NOMO-1 (cell line): ENCODE data around the gene OBSCN.
"Not testable (repeated sequence)": the region's sequence is repeated elsewhere in the genome, so short reads cannot be mapped to it uniquely, and the experiment has no call there.

Experiments
- DNase-seq, 2 experiments: peaks; one replicate each; lab custom pipeline; 2025; ENCODE audit not compliant: unreplicated experiment in 2 of 2; lab: John Stamatoyannopoulos, UW

Gene OBSCN

DNA sequence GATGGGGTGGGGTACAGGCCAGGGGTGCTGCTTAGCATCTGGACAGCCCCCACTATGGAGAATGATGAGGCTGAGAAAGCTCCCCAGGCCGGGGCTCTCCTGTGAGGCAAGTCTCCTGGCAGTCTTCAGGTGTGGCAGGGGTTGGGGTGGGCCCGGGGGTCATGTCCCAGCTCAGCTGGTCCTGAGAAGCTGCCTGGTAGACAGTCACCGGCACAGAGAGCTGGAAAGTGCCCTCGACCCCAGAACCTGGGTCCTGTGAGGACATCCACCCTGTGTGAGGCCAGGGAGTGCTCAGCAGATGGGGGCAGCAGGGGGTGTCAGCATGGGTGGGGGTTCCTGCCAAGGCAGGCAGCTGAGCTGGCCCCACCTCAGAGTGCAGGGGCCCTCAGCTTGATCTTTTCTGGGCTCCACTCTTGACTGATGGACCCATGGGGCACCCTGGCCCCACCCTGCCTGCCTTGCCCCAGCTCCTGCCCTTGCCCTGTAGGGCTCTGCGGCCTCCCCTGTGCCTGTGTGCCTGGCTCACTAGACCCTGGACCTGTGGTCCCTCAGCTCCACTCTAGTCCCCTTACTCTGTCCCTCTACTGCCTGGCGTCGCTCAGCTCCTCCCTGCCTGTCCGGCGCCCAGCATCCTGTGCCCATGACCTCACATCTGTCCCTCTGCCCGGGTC, 36.5 kb upstream of the OBSCN start:
- DNase-seq = no peak

DNA sequence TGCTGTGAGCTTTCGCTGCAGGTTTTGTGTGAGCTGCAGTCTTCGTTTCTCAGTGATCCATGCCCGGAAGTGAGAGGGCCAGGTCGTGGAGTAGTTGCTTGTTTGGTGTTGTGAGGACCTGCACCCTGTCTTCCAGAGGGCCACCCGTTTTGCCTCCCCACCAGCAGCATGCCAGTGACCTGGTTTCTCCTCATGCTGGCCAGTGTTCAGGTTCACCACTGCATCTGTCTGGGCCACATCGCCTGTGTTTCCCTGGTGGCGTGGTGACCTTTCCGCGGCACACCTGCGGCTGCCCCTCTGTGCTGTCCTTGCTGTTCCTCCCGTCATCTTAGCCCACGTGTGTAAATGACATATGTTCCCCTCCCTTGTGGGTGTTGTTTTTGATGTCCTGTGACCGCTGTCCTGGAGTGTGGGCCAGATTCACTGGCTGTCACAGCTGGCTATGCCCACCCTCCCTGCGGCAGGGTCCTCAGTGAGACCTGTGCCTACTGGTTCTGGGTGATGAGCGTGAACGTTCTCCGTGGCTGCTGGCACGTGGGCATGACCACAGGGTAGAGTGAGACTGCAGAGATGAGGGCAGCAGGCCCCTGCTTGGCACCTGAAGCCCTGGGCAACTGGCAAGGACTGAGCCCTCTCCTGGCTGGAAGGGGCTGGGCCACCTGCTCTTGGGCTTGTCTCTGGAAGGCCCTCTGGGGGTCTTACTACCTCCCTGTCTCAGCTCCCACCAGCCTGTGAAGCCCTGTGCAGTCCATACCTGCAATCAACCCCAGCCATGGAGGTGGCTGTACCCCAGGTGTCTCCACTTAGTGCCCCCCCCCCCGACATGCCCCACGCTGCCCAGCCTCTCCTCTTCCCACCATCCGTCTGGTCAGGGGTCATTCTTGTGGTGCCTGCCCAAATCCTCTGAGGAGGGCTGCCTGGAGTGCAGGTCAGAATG, 35.0 kb upstream of the OBSCN start:
- DNase-seq = no peak

DNA sequence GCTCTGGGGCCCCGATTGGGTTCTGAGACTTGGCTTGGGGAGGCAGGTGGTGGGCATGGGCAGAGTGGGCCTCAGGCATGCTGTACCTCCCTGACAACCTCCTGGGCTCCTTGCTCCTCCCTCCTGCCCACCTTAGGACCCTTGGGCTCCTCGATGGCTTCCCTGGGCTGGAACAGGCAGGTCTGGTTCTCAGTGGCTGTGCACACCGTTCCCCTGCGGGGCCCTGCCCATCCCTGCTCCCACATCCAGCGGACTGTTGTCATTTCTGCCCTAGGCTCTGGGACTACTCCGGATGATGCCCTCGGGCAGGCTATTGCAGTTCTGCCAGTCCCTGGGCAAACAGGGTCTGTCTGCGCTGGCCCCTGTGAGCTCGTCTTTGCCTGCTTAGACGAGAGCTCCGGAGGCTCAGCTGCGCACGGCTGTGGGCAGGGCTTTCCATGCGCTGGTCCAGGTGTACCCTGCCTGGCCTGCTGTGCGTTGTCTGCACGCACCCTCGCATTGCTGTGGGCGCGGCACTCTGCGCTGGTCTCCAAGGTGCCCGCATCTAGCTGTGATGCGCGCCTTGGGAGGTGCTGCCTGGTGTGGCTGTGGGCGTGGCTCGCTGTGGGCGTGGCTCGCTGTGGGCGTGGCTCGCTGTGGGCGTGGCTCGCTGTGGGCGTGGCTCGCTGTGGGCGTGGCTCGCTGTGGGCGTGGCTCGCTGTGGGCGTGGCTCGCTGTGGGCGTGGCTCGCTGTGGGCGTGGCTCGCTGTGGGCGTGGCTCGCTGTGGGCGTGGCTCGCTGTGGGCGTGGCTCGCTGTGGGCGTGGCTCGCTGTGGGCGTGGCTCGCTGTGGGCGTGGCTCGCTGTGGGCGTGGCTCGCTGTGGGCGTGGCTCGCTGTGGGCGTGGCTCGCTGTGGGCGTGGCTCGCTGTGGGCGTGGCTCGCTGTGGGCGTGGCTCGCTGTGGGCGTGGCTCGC, 34.0 kb upstream of the OBSCN start:
- not testable (repeated sequence) for DNase-seq

DNA sequence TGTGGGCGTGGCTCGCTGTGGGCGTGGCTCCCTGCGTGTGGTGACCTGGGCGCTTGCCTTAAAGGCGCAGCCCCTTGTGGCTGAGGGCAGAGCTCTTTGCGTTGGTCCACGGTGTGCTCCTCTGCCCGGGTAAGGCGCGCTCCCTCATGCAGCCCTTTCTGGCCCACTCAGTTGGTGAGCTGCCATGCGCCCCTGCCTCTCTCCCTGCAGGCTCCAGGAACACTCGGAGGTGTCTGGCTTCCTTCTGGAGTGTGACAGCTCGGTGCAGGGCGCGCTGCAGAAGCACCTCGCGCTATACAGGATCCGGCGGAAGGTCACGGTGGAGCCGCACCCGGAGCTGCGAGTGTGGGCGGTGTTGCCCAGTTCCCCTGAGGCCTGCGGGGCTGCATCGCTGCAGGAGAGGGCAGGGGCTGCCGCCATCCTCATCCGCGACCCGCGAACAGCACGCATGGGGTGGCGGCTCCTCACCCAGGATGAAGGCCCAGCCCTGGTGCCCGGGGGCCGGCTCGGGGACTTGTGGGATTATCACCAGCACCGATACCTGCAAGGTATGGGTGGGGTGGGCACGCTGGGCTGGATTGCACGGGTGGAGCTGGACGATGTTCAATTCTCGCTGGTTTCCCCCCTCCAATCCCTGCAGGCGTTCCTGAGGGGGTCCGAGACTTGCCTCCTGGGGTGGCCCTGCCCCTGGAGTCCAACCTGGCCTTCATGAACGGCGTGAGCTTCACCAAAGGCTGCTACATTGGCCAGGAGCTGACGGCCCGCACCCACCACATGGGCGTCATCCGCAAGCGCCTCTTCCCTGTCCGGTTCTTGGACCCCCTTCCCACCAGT, 33.1 kb upstream of the OBSCN start:
- DNase-seq = no peak

DNA sequence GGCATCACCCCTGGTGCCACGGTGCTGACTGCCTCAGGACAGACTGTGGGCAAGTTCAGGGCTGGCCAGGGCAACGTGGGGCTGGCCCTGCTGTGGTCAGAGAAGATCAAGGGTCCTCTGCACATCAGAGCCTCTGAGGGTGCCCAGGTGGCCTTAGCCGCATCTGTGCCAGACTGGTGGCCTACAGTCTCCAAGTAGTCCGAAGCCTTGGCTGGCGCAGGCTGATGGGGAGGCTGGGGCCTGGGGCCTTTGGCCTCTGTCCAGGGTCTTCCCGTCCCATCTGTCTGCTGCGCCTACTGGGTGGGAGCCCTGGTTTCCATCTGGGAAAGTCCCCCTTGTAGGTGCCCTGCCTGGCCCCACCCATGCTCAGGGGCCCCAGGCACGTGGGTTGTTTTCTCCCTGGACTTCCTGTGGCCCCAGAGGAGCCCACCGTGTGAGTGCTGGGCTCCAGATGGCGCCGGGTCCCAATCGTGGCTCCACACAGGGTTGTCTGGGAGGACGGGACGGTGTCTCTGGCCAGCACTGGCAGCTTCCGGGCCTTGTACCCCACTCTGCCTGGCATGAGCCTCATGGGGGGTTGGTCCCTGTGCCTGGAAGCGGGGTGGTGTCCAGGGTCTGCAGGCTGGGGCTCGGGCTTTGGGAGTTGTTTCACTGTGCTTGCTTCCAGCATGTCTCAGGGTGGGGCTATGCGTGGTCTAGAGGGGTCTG, 32.4 kb upstream of the OBSCN start:
- no peak for DNase-seq

DNA sequence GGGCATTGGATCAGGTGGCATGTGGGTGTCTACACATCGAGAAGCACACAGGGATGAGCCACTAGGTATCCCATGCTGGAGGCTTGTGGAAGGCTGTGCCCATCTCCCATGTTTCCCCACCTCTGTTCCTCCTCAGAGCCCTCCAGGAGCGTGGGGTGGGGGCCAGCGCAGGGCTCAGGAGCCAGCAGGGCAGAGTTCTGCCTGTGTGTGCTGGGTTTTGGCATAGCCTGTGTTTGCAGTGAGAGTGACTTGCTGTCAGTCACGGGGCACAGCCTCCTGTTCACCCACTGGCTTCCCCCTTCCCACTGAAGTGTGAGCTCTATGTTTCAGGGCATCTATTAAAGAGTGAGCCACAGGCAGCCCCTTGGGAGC, 31.8 kb upstream of the OBSCN start:
- DNase-seq = no peak

DNA sequence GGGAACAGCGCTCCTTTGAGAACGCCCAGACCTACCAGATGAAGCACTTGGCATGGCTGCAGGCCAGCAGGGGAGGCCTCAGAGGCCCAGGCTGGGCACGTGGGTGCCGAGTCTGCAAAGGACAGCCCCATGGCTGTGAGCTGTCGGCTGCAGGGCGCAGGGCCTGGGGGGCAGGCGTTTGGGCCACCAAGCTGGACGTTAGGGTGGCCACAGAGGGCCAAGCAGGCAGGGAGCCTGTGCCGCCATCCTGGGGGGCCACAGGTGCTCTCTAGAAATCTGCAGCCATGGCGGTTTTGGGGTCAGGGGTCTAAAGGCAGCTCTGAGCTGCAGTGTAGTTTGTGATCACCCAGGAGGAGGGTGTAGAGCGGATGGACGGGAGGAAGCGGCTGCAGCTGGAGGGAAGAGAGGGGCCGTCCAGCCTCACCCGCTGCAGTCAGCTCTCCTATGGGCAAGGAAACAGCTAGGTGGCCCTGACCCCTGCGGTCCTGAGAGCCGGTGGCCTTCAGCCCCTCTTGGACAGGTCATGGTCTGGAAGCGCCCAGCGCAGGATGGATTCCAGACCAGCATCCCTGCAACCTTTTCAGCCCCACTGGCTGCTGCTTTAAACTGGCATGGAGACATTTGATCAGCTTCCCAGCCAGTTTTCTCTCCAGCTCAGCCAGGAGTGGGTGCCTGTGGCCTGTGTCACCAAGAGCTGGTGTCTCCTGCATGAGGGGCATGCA, 31.2 kb upstream of the OBSCN start:
- DNase-seq = no peak

DNA sequence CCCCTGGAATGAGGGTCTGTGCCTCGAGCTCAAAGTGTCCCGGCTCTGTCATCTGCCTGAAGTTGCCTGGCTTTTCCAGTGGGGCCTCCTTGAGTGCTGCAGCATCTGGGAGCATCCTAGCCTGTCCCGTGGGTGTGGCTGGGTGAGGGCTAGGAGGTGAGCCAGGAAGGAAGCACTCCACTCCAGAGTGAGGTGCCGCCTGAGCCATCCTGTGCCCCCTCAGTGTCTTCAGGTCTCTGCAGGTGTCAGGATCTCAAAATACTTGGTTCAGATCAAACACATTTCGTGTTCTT, 30.7 kb upstream of the OBSCN start:
- DNase-seq = no peak

DNA sequence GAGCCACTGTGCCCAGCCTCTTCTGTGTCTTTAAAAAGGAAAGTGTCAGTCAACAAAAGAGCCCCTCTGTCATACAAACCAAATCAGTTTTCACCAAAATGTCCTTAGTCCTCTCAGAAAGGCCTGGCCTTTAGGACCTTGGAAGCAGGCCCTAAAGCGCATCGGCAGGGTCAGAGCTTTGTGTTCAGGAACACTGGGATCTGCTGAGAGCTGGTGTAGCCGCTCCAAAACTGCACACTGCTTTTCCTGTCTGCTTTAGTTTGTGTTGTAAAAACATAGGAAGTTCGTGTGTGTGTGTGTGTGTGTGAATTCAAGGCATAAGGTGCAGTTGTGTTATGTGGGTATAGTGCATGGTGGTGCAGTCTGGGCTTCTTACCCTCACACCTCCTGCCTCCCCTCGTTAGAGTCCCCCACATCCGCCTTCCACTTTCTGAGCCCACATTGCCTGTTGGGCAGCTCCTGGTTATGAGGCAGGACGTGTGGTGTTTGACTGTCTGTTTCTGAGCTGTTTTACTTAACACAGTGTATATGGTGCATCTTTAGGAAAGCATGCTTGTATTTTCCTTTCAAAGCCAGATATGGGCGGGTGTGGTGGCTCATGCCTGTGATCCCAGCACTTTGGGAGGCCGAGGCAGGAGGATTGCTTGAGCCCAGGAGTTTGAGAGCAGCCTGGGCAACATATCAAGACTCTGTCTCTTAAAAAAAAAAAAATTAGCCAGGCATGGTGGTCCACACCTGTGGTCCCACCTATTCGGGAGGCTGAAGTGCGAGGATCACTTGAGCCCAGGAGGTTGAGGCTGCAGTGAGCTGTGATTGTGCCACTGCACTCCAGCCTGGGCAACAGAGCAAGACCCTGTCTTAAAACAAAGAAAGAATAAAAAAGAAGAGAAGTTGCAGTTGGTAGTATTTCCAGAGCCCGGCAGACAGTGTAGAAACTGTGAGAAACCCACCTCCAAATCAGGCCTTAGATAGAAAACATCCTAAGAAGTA, 29.8 kb upstream of the OBSCN start:
- DNase-seq = no peak

DNA sequence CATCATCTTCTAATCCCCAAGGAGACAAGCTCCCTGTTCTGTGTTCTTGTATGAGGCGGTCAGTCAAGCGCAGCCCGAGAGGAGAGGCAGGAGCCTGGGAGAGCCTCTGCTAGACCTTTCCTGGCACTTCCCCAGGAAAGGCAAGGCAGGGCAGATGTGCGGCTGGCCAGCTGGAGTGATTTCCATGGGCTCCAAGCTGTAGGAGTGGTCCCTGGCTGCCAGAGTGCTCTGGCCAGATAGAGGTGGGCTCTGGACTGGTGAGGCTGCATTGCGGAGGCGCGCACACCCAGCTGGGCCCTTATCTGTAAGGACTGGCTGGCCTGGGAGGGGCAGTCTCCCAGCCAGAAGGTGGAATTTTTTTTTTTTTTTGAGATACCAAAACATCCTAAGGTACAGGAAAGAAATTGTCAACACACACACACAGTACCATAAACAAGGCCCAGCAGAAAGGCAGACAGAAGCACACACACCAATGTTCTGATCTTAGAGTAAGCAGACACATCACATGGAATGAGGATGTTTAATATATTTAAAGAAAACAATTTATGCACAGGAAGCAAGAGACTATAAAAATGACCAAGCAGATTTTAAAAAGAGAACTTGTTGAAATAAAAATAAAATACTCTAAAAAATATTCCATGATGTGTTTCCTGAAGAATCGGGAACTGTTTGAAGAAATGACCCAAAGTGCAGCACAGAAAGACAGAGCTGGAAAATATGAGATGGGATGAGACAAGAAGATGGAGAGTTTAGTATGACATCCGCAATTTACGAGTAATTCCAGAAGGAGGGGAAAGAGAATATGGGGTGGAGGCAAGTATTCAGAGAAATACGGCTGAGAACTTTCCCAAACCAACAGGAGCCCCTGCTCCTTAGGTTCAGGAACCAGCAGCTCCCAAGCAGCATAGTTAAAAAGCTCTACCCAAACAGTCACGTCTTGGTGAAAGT, 28.8 kb upstream of the OBSCN start:
- DNase-seq = no peak

DNA sequence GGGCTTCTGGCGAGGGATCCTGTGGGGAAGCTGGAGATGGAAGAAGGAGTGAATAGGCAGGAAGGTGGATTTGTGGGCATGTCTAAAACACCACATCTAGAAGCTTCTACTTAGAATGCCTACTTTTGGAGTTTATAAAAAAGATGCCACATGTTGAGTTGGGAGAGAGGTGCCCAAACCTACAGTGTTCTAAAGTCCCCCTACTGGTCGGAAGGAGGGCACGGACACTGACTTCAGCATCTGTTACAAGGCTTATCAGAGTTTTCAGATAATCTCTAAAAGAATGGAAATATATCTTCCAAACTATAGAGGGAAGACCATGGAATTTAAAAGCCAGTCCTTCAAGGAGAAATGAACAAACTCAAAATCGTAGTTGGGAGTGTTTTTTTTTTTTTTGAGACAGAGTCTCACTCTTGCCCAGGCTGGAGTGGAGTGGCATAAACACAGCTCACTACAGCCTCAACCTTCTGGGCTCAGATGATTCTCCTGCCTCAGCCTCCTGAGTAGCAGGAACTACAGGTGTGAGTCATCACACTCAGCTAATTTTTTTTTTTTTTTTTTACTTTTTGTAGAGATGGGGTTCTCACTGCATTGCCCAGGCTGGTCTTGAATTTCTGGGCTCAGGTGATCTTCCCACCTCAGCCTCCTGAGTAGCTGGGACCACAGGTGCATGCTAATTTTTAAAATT, 27.4 kb upstream of the OBSCN start:
- DNase-seq = no peak

DNA sequence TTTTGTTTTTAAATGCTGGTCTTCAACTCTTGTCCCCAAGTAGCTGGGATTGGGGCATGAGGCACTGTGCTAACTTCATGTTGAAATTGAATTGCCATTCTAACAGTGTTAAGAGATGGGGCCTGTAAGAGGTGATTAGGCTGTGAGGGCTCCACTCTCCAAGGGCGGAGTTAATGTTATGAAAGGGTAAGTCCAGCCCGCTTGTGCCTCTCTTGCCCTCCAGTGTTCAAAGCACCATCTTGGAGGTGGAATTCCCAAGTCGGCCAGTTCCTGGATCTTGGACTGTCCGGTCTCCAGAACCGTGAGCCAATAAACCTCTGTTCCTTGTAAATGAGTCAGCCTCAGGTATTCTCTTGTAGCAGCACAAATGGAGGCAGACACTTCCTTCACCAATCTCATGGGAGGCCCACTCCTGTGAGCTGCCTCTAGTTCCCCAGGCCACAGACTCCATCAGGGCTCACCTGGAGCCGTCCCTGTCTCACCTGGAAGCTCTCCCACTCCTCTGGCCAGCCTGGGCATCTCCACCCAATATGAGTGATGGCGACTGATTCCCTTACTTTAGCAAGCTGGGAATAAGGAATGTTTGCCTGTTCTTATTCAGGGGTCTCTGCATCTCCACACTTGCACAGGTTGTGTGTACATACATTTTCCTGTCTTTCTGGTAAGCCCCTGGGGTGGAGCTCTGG, 26.7 kb upstream of the OBSCN start:
- DNase-seq = no peak

DNA sequence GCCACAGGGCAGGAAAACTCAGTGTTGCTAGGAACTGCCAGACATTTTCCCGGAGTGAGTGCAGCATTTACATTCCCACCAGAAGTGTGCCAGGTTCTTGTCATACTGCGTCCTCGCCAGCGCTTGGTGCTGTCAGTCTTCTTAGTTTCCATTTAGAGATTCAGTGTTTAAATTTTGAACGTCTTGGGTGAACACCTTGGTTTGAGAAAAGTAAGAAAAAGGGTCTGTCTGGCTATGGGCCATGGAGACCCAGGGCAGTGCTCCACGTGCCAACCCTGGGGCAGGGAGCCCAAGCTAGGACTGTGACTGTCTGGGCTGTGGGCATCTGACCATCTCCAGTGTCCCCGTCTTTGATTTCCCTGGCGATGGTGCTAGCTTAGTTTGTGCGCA, 26.2 kb upstream of the OBSCN start:
- no peak for DNase-seq

DNA sequence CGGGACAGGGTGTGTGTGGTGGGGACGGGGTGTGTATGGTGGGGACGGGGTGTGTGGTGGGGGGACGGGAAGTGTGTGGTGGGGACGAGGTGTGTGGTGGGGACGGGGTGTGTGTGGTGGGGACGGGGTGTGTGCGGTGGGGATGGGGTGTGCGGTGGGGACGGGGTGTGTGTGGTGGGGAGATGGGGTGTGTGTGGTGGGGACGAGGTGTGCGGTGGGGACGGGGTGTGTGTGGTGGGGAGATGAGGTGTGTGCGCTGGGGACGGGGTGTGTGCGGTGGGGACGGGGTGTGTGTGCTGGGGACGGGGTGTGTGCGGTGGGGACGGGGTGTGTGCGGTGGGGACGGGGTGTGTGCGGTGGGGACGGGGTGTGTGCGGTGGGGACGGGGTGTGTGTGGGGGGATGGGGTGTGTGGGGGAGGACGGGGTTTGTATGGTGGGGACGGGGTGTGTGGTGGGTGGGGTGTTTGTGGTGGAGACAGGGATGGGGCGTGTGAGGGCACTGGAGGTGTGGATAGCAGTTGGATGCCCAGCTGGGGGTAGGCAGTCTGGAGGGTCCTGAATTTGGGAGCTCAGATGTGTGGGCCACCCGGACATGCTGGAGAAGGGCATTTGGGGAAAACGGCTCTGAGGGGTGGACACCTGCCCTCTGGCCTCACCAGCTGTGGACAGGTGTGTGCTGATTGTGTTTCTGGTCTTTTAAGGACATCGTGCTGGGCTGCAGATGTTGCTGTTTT, 25.4 kb upstream of the OBSCN start:
- no peak for DNase-seq

DNA sequence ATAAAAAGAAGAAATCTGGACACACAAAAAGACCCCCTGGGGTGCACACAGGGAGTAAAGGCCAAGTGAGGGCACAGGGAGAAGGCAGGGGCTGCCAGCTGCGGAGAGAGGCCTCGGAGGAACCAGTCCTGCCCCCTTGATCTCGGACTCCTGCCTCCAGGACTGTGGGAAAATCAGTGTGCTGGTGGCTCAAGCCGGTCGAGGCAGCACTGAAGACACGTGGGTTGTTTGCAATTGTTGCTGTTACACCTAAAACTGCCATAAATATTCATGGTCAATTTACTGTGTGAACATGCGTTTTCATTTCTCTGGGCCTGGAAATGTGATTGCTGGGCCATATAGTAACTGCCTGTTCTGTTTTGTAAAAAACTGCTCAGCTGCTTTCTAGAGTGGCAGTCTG, 23.7 kb upstream of the OBSCN start:
- no peak for DNase-seq
